HG03139 (cell line): ENCODE results near the gene KIR3DL2.
"Not testable (repeated sequence)": the region's sequence is repeated elsewhere in the genome, so short reads cannot be mapped to it uniquely, and the experiment has no call there.

Source experiments
- ATAC-seq: cut with Tn5 transposase; IDR thresholded peaks from one replicate; pipeline ENCODE4 v1.9.1; 2021; ENCODE audit not compliant: unreplicated experiment

Gene KIR3DL2

DNA sequence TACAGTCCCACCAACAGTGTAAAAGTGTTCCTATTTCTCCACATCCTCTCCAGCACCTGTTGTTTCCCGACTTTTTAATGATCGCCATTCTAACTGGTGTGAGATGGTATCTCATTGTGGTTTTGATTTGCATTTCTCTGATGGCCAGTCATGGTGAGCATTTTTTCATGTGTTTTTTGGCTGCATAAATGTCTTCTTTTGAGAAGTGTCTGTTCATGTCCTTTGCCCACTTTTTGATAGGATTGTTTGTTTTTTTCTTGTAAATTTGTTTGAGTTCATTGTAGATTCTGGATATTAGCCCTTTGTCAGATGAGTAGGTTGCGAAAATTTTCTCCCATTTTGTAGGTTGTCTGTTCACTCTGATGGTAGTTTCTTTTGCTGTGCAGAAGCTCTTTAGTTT lies 13.2 kb downstream of the KIR3DL2 start:
- ATAC-seq = not testable (repeated sequence)

DNA sequence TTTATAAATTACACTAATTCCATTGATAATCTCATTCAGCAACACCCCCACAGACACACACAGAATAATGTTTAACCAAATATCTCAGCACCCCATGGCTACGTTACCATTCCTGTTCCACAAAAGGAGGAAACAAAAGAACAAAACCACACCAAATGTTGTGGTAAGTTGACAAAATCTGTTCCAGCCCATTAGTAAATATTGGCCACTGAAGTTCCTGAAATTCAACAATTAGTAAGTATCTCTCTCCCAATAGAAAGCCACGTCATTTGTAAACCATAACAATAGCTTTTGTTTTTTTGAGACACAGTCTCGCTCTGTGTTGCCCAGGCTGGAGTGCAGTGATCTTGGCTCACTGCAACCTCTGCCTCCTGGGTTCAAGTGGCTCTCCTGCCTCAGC lies 21.5 kb downstream of the KIR3DL2 start:
- no peak for ATAC-seq

DNA sequence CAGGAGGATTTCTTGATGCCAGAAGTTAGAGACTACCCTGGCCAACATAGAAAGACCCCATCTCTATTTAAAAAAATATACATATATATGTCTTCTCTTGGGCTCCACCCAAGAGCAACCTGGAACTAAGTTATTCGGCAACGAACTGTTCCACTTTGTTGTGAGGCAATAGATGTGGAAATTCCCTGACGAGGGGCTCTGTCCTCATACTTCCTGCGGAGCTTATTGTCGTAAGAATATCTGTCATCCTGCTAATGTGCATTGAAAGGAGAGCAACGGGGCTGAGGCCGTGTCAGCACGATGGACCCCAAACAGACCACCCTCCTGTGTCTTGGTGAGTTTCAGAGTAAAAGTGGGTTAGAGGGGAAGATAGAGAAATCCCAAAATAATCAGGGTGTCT lies 23.7 kb downstream of the KIR3DL2 start, which contains the start of gene FCAR:
TSS of gene FCAR (plus strand) at position 246 of the 400 bp plus-strand sequence. CDS start at position 301, 55 bp downstream.
- ATAC-seq = no peak

DNA sequence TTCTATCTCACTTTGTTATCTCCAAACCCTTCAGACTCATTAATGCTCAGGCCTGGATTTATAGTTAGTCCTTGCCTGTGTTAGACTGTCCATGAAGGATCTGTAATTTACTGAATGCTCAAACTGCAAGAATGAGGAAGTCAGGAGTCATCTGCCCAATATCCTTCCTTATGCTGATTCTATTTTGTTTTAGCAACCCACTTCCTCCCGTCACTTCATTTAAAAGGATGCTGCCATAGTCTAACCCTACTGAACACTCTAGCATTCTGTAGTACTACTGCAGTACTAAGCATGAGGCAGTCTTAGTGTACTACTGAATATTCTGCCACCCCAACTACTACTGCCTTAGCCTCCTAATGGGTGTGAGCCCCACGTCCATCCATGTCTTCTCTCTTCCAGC lies 25.3 kb downstream of the KIR3DL2 start:
- ATAC-seq = no peak

DNA sequence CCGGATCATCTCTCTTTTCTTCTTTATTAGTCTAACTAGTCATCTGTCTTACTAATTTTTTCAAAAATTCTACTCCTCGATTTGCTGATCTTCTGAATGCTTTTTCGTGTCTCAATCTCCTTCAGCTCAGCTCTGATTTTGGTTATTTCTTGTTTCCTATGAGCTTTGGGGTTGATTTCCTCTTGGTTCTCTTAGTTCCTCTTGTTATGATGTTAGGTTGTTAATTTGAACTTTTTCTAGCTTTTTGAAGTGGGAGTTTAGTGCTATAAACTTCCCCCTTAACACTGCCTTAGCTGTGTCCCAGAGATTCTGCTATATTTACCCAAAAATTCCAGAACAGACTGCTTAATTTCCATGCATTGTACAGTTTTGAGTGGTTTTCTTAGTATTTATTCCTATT lies 27.2 kb downstream of the KIR3DL2 start:
- no peak for ATAC-seq

DNA sequence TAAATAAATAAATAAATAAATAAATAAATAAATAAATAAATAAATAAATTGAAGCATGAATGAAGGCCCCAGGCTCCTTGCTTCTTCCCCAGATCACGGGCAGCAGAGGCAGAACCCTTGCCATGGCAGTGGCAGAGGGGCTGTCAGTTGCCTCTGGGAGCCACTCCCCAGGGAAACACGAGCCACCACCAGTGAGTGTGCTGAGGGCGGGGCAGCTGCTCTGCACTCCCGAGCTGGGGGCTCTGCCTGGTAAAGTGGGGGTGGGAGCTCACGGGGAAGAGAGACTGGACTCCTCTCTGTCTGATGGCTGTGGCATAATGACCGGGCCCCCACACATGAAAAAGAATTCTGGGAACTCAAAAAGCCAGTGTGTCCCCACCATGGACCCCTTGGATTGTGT lies 31.6 kb downstream of the KIR3DL2 start:
- ATAC-seq = no peak

DNA sequence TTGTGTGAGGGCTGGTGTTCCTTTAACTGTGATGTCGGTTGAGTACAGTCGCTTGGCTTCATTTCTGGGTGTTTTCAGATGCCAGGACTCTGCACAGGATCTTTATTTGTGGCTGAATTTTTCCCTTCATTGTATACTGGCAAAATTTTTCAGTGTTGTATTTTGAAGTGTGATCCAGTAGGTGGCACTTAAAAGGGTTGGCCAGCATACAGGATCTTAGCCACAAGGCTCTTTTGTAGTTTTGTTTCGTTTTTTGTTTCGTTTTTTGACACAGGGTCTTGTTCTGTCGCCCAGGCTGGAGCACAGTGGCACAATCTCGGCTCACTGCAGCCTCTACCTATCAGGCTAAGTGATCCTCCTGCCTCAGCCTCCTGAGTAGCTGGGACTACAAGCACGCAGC lies 32.5 kb downstream of the KIR3DL2 start:
- no peak for ATAC-seq

DNA sequence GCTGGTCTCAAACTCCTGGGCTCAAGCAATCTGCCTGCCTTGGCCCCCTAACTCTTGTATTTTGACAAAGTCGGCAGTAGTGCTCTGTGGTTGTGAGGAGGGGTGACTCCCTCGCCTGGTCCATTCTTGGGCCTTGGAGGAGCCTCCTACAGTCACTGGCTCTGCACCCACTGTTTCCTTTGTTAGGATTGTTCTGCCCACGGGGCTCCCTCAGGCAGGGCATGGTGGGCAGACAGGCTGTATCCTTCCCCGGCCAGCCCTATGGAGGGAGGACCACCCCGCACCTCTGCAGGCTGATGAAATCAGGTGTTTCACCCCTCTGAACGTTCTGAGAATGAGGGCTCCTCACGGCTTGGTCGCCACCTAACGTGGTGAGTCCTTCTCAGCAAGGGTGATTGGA lies 33.0 kb downstream of the KIR3DL2 start:
- ATAC-seq = no peak

DNA sequence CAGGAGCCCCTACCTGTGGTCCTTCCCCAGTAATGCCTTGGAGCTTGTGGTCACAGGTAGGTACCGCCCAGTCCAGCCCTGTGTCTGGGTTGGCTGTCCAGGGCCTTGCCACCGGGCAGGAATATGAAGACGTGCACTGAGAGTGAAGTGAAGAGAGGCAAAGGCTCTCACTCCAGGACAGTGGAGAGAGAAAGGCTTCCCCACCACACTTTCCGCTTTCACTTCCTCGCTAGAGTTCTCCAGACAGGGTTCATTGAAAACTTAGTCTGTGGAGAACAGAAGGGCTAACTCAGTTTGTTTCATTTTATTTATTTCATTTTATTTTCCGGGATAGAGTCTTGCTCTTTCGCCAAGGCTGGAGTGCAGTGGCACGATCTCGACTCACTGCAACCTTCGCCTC lies 38.0 kb downstream of the KIR3DL2 start:
- no peak for ATAC-seq

DNA sequence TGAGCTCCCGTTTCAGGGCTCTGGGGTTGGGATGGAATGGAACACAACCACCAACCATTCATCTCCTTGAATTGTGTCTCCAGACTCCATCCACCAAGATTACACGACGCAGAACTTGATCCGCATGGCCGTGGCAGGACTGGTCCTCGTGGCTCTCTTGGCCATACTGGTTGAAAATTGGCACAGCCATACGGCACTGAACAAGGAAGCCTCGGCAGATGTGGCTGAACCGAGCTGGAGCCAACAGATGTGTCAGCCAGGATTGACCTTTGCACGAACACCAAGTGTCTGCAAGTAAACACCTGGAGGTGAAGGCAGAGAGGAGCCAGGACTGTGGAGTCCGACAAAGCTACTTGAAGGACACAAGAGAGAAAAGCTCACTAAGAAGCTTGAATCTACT lies 39.3 kb downstream of the KIR3DL2 start:
- no peak for ATAC-seq

DNA sequence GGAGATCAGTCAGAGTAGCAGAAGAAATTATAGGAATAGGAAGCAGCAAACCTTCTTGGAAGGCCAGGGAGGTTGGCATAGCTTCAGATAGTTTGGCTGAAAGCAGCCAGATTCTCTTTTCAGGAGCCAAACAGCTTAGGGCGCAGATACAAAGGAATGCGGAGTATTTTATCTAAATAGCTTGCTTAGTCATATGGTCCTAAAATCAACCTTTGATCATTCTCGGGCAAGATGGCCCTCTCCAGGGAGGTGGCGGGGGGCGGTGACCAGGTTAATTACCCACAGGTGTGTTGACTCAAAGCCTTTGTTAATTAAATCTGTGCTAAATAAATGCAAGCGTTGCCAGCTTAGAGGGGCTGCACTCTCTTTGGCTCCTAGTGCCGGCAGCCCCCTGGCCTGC lies 43.2 kb downstream of the KIR3DL2 start:
- ATAC-seq = no peak

DNA sequence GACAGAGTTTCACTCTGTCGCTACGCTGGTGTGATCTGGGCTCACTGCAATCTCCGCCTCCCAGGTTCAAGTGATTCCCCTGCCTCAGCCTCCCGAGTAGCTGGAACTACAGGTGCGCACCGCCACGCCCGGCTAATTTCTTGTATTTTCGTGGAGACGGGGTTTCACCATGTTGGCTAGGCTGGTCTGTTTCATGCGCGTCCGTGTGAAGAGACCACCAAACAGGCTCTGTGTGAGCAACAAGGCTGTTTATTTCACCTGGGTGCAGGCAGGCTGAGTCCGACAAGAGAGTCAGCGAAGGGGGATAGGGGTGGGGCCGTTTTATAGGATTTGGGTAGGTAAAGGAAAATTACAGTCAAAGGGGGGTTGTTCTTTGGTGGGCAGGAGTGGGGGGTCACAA lies 43.9 kb downstream of the KIR3DL2 start:
- not testable (repeated sequence) for ATAC-seq

DNA sequence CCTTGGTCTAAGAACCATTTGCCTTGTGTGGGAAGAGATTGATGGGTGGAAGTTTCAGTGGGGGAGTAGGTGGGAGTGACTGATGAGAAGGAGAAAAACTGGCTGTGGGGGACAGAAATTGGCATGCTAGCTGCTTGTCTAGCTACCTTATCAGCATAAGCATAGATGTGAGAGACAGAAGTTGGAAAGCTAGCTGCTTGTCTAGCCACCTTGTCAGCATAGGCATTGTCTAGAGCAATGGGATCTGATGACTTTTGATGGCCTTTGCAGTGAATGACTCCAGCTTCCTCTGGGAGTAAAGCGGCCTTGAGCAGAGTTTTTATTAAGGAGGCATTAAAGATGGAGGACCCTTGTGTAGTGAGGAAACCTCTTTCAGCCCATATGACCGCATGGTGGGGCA lies 45.8 kb downstream of the KIR3DL2 start:
- no peak for ATAC-seq

DNA sequence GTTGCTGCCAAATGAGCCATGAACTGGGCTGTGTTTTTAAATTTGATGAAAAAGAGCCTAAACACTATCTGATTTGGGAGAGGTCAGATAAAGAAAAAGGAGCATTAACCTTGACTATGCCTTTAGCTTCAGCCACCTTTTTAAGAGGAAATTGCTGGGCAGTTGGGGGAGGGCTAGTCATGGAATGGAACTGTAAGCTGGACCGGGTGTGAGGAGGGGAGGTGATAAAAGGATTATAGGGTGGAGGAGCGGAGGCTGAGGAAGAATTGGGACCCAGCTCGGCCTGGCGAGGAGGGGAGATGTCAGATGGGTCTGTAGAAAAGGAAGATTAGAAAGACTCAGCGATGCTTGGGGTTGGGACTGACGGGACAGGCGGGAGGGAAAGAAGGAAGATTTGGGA lies 48.4 kb downstream of the KIR3DL2 start:
- ATAC-seq = not testable (repeated sequence)

DNA sequence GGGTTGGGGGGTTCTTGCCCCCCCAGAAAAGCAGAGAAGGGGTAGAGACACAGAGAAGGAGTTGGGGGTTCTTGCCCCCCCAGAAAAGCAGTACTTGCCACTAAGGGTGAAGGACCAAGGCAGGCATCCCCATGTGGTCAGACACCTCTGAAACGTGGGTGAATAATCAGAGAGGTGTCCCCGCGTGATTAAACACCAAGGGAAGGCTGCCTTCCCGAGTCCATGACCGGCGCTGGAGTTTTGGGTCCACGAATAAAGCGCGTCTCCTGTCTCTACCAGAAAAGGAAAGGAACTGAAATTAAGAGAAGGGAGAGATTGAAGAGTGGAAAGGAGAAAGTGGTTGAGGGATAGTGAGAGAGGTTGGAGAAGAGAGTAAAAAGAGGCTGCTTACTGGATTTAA lies 49.4 kb downstream of the KIR3DL2 start:
- not testable (repeated sequence) for ATAC-seq

DNA sequence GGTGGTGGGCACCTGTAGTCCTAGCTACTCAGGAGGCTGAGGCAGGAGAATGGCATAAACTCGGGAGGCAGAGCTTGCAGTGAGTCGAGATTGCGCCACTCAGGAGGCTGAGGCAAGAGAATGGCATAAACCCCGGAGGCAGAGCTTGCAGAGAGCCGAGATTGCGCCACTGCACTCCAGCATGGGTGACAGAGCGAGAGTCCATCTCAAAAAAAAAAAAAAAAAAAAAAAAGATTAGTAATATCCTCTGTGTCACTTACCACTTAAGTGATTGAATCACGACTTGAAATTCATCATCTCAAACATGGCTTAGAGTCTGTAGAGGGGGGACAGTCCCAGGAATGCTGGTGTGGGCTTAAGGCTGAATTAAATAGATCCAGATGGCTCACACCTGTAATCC lies 50.9 kb downstream of the KIR3DL2 start:
- not testable (repeated sequence) for ATAC-seq

DNA sequence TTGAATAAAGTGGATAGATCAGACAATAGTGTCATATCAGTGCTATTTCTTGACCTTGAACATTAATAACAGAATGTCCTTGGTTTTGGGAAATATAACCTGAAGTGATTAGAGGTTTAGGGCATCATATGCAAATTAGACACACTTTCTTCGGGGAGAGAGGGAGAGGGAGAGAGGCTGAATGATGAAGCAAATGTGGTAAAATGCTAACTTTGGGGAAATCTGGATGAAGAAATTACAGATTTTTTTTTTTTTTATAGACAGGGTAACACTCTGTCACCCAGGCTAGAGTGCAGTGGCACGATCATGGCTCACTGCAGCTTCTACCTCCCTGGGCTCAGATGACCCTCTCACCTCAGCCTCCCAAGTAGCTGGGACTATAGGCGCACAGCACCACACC lies 51.8 kb downstream of the KIR3DL2 start:
- no peak for ATAC-seq

DNA sequence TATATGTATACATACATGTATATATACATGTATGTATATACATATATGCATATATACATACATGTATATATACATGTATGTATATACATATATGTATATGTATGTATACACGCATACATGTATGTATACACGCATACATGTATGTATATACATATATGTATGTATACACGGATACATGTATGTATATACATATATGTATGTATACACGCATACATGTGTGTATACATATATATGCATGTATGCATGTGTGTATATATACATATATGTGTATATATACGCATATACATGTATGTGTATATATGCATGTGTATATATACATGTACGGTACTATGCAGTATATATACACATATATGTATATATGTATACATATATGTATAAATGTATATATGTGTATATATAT lies 53.1 kb downstream of the KIR3DL2 start:
- ATAC-seq = no peak

DNA sequence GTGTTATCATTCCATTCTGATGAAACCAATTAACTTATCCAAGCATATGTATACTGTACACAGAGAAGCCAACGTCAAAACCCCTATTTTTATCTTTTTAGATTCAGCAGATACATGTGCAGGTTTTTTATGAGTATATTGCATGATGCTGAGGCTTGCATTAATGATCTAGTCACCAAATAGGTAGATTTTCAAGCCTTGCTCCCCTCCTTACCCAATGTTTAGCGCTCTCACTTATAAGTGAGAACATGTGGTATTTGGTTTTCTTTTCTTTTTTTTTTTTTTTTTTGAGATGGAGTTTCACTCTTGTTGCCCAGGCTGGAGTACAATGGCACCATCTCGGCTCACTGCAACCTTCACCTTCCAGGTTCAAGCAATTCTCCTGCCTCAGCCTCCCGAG lies 54.0 kb downstream of the KIR3DL2 start:
- not testable (repeated sequence) for ATAC-seq

DNA sequence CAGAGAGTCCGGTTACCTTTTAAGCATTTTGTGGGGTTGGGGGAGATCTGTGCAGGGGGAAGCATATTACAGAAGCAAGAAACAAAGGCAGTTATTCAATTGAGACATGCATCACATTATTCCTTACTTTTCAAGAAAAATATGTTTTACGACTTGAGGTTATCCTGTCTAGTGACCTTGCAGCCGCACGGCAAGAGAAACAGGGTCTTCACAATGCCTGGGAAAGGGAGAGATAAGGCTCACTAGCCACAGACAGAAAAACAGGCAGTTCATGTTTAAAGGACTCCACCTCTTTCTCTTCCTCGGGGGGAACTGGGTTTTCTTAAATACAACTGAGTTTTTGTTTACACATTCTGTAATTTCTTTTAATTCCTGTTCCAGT lies 55.2 kb downstream of the KIR3DL2 start:
- no peak for ATAC-seq

DNA sequence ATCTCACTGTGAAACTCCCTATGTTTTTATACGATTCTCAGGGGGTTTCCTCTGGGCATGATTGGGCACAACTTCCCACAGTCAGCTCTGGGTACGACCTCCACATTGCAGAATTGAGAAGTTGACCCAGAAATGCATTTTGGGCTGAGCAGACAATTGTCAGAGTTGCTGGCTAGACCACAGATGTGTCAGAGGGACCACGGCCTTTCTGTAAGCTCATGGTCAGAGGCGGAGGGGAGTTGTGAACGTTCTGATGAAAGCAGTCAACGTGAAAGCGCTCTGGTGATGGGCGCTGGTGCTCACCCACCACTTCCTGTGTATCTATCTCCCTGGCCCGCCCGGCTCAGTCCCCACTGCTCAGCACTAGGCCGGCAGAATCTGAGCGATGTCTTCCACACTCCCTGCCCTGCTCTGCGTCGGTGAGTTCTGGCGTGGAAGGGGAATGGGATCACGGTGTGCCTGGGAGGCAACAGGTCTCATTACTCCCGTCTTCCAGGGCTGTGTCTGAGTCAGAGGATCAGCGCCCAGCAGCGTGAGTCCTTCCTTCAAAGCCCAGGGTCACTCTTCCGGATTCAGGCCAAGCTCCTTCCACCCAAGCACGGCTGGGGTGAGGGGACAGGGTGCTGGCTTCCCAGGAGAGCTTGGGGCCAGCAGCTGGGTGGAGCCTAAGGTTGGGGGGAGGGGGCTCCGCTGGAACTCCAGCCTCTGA lies 55.7 kb downstream of the KIR3DL2 start, which contains the start of gene NCR1:
TSS of gene NCR1 (plus strand) at position 346 of the 709 bp plus-strand sequence. CDS start at position 386, 40 bp downstream.
- no peak for ATAC-seq

DNA sequence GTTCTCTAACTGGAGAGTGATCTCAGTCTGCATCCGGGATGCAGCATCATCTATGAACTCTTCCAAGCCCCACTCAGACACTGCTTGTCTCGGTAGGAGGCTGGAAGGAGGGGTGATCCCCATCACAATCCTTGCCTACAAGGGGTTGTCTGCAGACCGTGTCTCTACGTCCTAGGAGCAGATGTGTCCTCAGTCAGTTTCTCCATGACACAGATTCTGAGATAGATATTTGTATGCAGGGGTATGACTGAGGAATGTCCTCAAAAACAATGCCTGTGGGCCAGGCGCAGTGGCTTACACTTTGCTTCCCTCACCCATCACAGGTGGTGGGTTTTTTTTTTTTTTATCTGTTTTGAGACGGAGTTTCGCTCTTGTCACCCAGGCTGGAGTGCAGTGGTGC lies 56.6 kb downstream of the KIR3DL2 start:
- no peak for ATAC-seq

DNA sequence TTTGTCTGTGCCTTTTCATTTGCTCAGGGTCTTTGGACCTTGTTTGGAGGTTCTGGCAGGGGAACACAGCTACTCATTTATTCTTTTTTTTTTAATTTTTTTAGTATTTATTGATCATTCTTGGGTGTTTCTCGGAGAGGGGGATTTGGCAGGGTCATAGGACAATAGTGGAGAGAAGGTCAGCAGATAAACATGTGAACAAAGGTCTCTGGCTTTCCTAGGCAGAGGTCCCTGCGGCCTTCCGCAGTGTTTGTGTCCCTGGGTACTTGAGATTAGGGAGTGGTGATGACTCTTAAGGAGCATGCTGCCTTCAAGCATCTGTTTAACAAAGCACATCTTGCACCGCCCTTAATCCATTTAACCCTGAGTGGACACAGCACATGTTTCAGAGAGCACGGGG lies 57.7 kb downstream of the KIR3DL2 start:
- not testable (repeated sequence) for ATAC-seq
